ENCODE results near the gene RECQL5.
"Not testable (repeated sequence)": the region's sequence is repeated elsewhere in the genome, so short reads cannot be mapped to it uniquely, and the experiment has no call there.

RECQL5 gene

GRCh38 chr17:75612906-75613626 is 53.9 kb downstream of the RECQL5 start:
- DNase-seq, result no peak

GRCh38 chr17:75611851-75612429 is 55.0 kb downstream of the RECQL5 start:
- DNase-seq, result no peak

- no peak for DNase-seq
These were observed 56.6 kb downstream of the RECQL5 start for GRCh38 chr17:75610103-75610984.

GRCh38 chr17:75607086-75607485 is 59.9 kb downstream of the RECQL5 start:
- no peak for DNase-seq

GRCh38 chr17:75605790-75606189 is 61.2 kb downstream of the RECQL5 start:
- DNase-seq, result no peak

- DNase-seq, result no peak
These were observed 62.8 kb downstream of the RECQL5 start for GRCh38 chr17:75604034-75604695.

GRCh38 chr17:75603123-75603522 is 63.8 kb downstream of the RECQL5 start:
- DNase-seq, result no peak

- no peak for DNase-seq
These were observed 64.3 kb downstream of the RECQL5 start for GRCh38 chr17:75602644-75603043.

- DNase-seq, result peak; percentile 87
These were observed 65.6 kb downstream of the RECQL5 start for GRCh38 chr17:75601057-75601987.

GRCh38 chr17:75596320-75597087 is 70.5 kb downstream of the RECQL5 start:
- no peak for DNase-seq

GRCh38 chr17:75595920-75596313 is 71.0 kb downstream of the RECQL5 start:
- DNase-seq, result no peak

- no peak for DNase-seq
These were observed 71.6 kb downstream of the RECQL5 start for GRCh38 chr17:75595284-75595919.

- no peak for DNase-seq
These were observed 72.3 kb downstream of the RECQL5 start for GRCh38 chr17:75594499-75595283.

- DNase-seq, result not testable (repeated sequence)
These were observed 73.5 kb downstream of the RECQL5 start for GRCh38 chr17:75593430-75593829.

- DNase-seq, result no peak
These were observed 74.5 kb downstream of the RECQL5 start for GRCh38 chr17:75592348-75593020.

GRCh38 chr17:75591722-75592302 is 75.1 kb downstream of the RECQL5 start:
- no peak for DNase-seq

- DNase-seq, result no peak
These were observed 75.9 kb downstream of the RECQL5 start for GRCh38 chr17:75590849-75591721.

- no peak for DNase-seq
These were observed 76.6 kb downstream of the RECQL5 start for GRCh38 chr17:75590314-75590761.

All from activated effector memory CD4-positive, alpha-beta T cell treated with anti-CD3 and anti-CD28 coated beads, Interleukin-2, amount 50 U/mL, for 16 hours (primary cell).